RWPE1 (cell line): ENCODE measurements around the gene SLC6A12.
A peak's percentile ranks its signal among the peaks of the same experiment; 100 is the strongest.

ENCODE experiments used
- CTCF ChIA-PET: fragments of 350-600 bp; sonication (Branson Sonifier 250); formaldehyde crosslinking; extraction: SDS; loops from one replicate; lab custom pipeline; 2021; lab: Yijun Ruan, JAX
- POLR2A ChIA-PET: fragments of 400-600 bp; formaldehyde crosslinking; extraction: SDS; loops from one replicate; lab custom pipeline; 2020; ENCODE audit warnings: antibody characterized with exemption; ENCODE audit not compliant: low non-redundant PET; lab: Yijun Ruan, JAX
- DNase-seq: peaks from one replicate; pipeline ENCODE4 v3.0.0; 2012; ENCODE audit warnings: low spot score
- H3K27ac ChIP-seq: fragments of 450-650 bp; 2 replicates; pipeline ENCODE4 v1.5.1; 2017
- CTCF ChIP-seq: fragments of 450-650 bp; conservative IDR thresholded peaks from 2 replicates; pipeline ENCODE4 v1.5.1; 2017; ENCODE audit warnings: low read depth, mild to moderate bottlenecking

SLC6A12 gene

GRCh38 chr12:176321-177181 is 37.4 kb downstream of the SLC6A12 start:
- H3K27ac ChIP-seq = no peak overlapping the region
- no peak for TF ChIP-seq CTCF
- ChIA-PET POLR2A (no interaction called here), CTCF (interaction anchor here (0.5 kb wide), 1 partner anchor 507 kb away, joined by 3 read pairs; no protein-coding TSS in a partner anchor)
- peak; percentile 52 for DNase-seq

GRCh38 chr12:175759-176158 is 38.2 kb downstream of the SLC6A12 start:
- POLR2A ChIA-PET = no interaction called here
- DNase-seq = no peak
- no peak overlapping the region for H3K27ac ChIP-seq
- CTCF ChIA-PET = no interaction called here
- TF ChIP-seq CTCF = no peak

- no peak for TF ChIP-seq CTCF
- H3K27ac ChIP-seq = no peak overlapping the region
- POLR2A ChIA-PET = no interaction called here
- no peak for DNase-seq
- CTCF ChIA-PET = no interaction called here
Observed at GRCh38 chr12:175250-175649, 38.7 kb downstream of the SLC6A12 start.

- no peak overlapping the region for H3K27ac ChIP-seq
- POLR2A ChIA-PET = no interaction called here
- no peak for DNase-seq
- CTCF ChIA-PET = no interaction called here
- no peak for TF ChIP-seq CTCF
Observed at GRCh38 chr12:174596-174995, 39.4 kb downstream of the SLC6A12 start.

GRCh38 chr12:174124-174523 is 39.8 kb downstream of the SLC6A12 start:
- no peak for DNase-seq
- no peak overlapping the region for H3K27ac ChIP-seq
- CTCF ChIA-PET = interaction anchor here (0.6 kb wide), 1 partner anchor 20 kb away, joined by 5 read pairs; no protein-coding TSS in a partner anchor
- POLR2A ChIA-PET = no interaction called here
- no peak for TF ChIP-seq CTCF

GRCh38 chr12:172732-173161 is 41.2 kb downstream of the SLC6A12 start:
- DNase-seq = no peak
- POLR2A ChIA-PET = no interaction called here
- TF ChIP-seq CTCF = no peak
- H3K27ac ChIP-seq = no peak overlapping the region
- CTCF ChIA-PET = interaction anchor here (1.7 kb wide), 1 partner anchor 16 kb away, joined by 6 read pairs; no protein-coding TSS in a partner anchor
